HEK293T (cell line): ENCODE results near the gene RPS2.
"Not testable (repeated sequence)": the region's sequence is repeated elsewhere in the genome, so short reads cannot be mapped to it uniquely, and the experiment has no call there.

Experiments
- CTCF ChIA-PET: fragments of 350-600 bp; formaldehyde crosslinking; extraction: SDS; loops from one replicate; lab custom pipeline; 2021; ENCODE audit warnings: antibody characterized with exemption, inconsistent platforms; lab: Yijun Ruan, JAX
- POLR2A ChIA-PET: fragments of 350-600 bp; formaldehyde crosslinking; extraction: SDS; loops from one replicate; lab custom pipeline; 2020; ENCODE audit warnings: antibody characterized with exemption, inconsistent platforms; lab: Yijun Ruan, JAX
- DNase-seq: peaks from one replicate; pipeline ENCODE4 v3.0.0; 2012; ENCODE audit warnings: mixed read lengths; ENCODE audit errors: extremely low spot score
- ARNT ChIP-seq: fragments of 450-650 bp; IDR thresholded peaks from 2 replicates; pipeline ENCODE4 v1.6.1; 2017; ENCODE audit warnings: mild to moderate bottlenecking
- BHLHE40 ChIP-seq: fragments of 450-650 bp; IDR thresholded peaks from 2 replicates; pipeline ENCODE4 v1.6.1; 2016; ENCODE audit warnings: mild to moderate bottlenecking, moderate library complexity, borderline replicate concordance
- CTBP1 ChIP-seq: fragments of 450-650 bp; IDR thresholded peaks from 2 replicates; pipeline ENCODE4 v1.6.1; 2016; ENCODE audit warnings: borderline replicate concordance
- ELF4 ChIP-seq: fragments of 450-650 bp; IDR thresholded peaks from 2 replicates; pipeline ENCODE4 v1.6.1; 2017; ENCODE audit warnings: antibody characterized with exemption
- FOXA1 ChIP-seq: fragments of 450-650 bp; IDR thresholded peaks from 2 replicates; pipeline ENCODE4 v1.6.1; 2016; ENCODE audit warnings: mild to moderate bottlenecking
- FOXK2 ChIP-seq: fragments of 450-650 bp; IDR thresholded peaks from 2 replicates; pipeline ENCODE4 v1.6.1; 2016; ENCODE audit warnings: mild to moderate bottlenecking
- FOXM1 ChIP-seq: fragments of 450-650 bp; IDR thresholded peaks from 2 replicates; pipeline ENCODE4 v1.6.1; 2017; ENCODE audit warnings: mild to moderate bottlenecking, borderline replicate concordance
- HDGF ChIP-seq: fragments of 450-650 bp; IDR thresholded peaks from 2 replicates; pipeline ENCODE4 v1.6.1; 2017; ENCODE audit warnings: antibody characterized with exemption, borderline replicate concordance
- L3MBTL2 ChIP-seq: fragments of 450-650 bp; conservative IDR thresholded peaks from 2 replicates; pipeline ENCODE4 v1.6.1; 2016; ENCODE audit warnings: mild to moderate bottlenecking
- LEF1 ChIP-seq: fragments of 450-650 bp; IDR thresholded peaks from 2 replicates; pipeline ENCODE4 v1.6.1; 2017; ENCODE audit warnings: mild to moderate bottlenecking, borderline replicate concordance
- NFRKB ChIP-seq: fragments of 450-650 bp; IDR thresholded peaks from 2 replicates; pipeline ENCODE4 v1.6.1; 2016; ENCODE audit warnings: mild to moderate bottlenecking, moderate library complexity
- SP1 ChIP-seq: fragments of 450-650 bp; IDR thresholded peaks from 2 replicates; pipeline ENCODE4 v1.6.1; 2017
- SUZ12 ChIP-seq: fragments of 450-650 bp; IDR thresholded peaks from 2 replicates; pipeline ENCODE4 v1.6.1; 2016; ENCODE audit warnings: mild to moderate bottlenecking
- ZNF384 ChIP-seq: fragments of 450-650 bp; IDR thresholded peaks from 2 replicates; pipeline ENCODE4 v1.6.1; 2016

RPS2 gene

DNA sequence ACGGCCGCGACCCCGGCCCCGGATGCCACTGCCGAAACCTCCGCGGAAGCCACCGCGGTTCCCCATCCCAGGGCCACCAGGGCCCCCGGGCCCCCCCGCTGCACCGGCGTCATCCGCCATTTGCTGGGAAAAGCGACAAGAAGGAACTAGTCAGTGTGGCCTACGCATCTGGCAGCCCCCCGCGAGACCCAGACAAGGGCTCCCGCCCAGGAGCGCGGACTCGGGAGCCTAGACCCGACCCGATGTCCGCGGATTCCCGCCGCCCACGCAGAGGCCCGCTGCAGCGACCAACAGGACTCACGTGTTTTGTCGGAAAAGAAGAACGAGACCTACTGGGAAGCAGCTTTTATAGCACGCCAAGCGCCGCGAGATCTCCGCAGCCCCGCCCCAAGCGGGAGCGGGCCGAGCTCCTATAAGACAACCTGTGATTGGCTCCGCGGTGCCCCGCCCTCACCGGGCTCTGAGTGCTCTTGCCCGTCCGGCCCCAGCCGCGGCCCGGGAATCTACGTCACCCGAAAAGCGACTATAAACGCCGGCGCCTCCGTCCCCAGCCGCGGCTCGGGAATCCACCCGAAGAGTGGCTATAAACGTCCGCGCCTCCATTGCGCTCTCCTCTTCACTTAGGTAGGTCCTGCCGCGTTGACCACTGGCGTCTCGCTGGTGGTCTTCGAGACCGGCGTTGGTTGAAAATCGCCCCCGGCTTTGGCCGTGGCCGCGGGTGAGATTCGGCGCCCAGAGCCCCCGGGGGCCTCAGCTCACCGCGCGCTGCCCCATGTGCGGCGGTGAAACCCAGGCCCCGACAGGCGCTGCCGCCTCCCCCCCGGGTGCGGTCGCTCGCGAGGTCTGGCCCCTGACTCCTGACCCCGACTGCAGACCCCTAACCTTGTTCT, at the start of gene RPS2:
RPS2 (minus strand) TSS at position 321 of the 890 bp plus-strand sequence; CDS start at position 120, 201 bp downstream.
- ChIA-PET CTCF (interaction anchor here (1.4 kb wide), 1 partner anchor 24 kb away, joined by 7 read pairs; no protein-coding TSS in a partner anchor), POLR2A (interaction anchor here (0.6 to 4.6 kb wide), 74 partner anchors 9 to 267 kb away, joined by 3 to 95 read pairs (median 5); partner anchors contain the start of genes FAHD1, GFER, HAGH and MAPK8IP3)
- TF ChIP-seq ELF4, result peak; percentile 98
- peak; percentile 52 for TF ChIP-seq ARNT
- TF ChIP-seq FOXK2, result no peak
- TF ChIP-seq BHLHE40, result no peak
- TF ChIP-seq NFRKB, result peak; percentile 73
- peak; percentile 29; the same call in 1 of the 2 replicates for TF ChIP-seq CTBP1
- peak; percentile 60 for TF ChIP-seq L3MBTL2
- peak; percentile 87; the same call in 1 of the 2 replicates for TF ChIP-seq FOXM1
- peak; percentile 100 for DNase-seq

DNA sequence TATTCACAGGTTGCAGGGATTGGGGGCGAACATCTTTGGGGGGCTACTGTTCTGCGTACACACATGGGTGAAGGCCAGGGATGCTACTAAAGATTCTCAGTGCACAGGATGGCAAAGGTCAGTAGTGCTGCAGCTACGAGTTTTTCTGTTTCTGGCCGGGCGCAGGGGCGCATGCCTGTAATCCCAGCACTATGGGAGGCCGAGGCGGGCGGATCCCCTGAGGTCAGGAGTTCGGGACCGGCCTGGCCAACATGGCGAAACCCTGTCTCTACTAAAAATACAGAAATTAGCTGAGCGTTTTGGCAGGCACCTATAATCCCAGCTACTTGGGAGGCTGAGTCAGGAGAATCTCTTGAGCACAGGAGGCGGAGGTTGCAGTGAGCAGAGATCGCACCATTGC, 48.9 kb upstream of the RPS2 start:
- no peak for DNase-seq
- TF ChIP-seq SUZ12, result no peak
- TF ChIP-seq LEF1, result no peak
- POLR2A ChIA-PET, result interaction anchor here (1.2 to 1.6 kb wide), 2 partner anchors 140 to 142 kb away, joined by 3 to 4 read pairs; partner anchors contain the start of gene TRAF7
- CTCF ChIA-PET, result no interaction called here

DNA sequence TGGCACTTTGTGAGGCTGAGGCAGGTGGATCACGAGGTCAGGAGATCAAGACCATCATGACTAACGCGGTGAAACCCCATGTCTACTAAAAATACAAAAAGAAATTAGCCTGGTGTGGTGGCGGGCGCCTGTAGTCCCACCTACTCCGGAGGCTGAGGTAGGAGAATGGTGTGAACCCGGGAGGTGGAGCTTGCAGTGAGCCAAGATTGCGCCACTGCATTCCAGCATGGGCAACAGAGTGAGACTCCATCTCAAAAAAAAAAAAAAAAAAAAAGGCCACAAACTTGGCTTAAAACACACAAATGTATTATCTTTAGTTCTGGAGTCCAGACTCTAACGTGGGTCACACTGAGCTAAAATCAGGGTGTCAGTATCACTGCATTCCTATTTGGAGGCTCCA, 47.1 kb upstream of the RPS2 start:
- DNase-seq, CTCF ChIA-PET: not testable (repeated sequence)
- POLR2A ChIA-PET, result interaction anchor here (1.0 to 1.6 kb wide), 2 partner anchors 142 to 144 kb away, joined by 3 read pairs; partner anchors contain the start of gene TRAF7

DNA sequence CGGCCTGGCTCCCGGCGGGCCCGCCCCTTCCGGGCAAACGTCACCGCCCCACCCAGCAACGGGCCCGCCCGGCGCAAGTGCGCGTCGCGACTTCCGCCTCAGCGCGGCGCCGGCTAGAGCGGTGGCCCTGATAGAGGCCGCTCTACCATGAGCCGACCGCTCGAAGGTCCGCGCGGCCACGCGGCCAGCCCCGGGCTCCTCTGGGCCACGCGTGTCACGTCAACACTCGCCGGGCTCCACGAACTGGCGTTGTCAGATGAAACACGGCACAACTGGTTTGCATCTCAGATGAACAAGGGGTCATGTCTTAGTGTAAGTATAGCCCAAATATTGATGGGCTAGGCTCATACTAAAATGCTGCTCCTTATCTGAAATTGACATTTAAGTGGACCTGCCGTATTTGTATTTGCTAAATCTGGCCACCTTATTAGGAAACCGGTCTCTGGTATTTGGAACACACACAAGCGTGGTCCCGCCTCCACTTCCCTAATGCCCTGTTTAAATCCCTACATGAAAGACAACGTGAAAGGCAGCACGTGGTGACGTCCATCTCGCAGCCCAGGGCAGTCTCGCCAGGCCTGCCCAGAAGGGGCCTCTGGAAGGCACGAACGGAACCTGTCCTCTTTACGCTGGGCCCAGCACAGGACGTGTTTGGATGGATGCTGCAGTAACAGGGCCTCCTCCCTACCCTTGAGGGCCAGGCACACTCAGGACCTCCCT, 45.3 kb upstream of the RPS2 start, which contains the start of gene ZNF598:
ZNF598 (minus strand) TSS at position 31 of the 720 bp plus-strand sequence.
- TF ChIP-seq L3MBTL2, result peak; percentile 78
- no peak for TF ChIP-seq SP1
- ChIA-PET CTCF (no interaction called here), POLR2A (interaction anchor here (1.0 to 2.1 kb wide), 2 partner anchors 28 to 145 kb away, joined by 3 to 9 read pairs; partner anchors contain the start of gene TRAF7)
- DNase-seq, result peak; percentile 93

DNA sequence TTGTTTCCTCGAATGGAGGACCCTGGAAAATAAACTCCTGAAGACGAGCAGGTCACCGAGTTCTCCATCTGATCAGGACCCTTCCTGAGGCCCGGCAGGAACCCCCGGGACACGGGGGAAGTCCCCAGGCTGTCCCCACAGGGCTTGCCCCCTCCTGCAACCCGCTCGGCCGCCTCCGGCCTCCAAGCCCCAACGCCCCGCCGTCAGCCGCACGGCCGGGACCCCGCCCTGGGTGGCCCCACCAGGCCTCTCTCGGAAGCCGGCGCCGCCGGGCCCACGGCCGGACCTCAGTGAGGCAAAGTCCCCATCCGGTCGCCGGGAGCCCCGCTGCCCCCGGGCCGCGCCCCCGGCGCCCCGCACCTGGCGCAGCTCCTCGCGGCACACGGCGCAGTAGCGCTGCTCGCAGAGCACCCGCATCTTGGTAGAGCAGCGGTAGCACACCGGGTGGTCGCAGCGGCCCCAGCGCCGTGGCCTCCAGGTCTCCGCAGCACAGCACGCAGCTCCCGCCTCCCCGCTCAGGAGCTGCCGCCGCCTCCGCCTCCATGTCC, 44.6 kb upstream of the RPS2 start:
- POLR2A ChIA-PET, result interaction anchor here (0.6 to 2.2 kb wide), 8 partner anchors 10 to 242 kb away, joined by 3 to 12 read pairs (median 4); partner anchors contain the start of genes ECI1, NHERF2, NPW and RPS2
- CTCF ChIA-PET, result interaction anchor here (0.6 kb wide), 1 partner anchor 144 kb away, joined by 4 read pairs; no protein-coding TSS in a partner anchor
- DNase-seq, result no peak
- TF ChIP-seq FOXK2 (no peak), ZNF384 (no peak), NFRKB (no peak), ELF4 (no peak), FOXA1 (no peak), BHLHE40 (no peak)

DNA sequence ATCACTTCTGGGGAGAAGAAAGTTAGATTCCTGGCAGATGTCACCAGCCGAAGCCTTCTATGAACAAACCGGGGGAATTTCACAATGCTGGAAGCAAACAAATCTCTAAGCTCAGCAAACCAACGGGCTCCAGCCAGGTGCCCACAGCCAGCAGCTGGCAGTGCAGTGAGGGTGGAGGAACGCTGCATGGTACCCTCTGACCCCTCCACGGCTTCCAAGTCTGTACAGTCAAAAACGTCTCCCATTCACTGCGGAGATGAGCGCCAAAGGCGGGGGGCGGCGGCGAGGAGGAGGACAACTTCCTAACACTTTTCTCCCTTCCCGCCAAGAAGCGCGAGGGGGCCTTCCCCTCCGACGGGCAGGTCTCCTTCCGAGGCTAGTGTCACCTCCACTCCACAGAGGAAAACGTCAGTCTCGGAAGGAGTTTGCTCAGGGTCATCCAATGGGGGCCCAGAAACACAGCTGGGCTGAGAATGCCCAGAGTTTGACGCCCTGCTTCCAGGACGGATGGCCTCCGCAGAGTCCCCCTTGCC, 44.1 kb upstream of the RPS2 start:
- DNase-seq, result no peak
- POLR2A ChIA-PET, result interaction anchor here (0.6 to 2.2 kb wide), 11 partner anchors 8 to 243 kb away, joined by 3 to 12 read pairs (median 3); partner anchors contain the start of genes ECI1, NHERF2, NPW and RPS2
- no peak for TF ChIP-seq HDGF
- TF ChIP-seq L3MBTL2, result peak; percentile 97
- CTCF ChIA-PET, result interaction anchor here (0.6 kb wide), 1 partner anchor 145 kb away, joined by 4 read pairs; no protein-coding TSS in a partner anchor

DNA sequence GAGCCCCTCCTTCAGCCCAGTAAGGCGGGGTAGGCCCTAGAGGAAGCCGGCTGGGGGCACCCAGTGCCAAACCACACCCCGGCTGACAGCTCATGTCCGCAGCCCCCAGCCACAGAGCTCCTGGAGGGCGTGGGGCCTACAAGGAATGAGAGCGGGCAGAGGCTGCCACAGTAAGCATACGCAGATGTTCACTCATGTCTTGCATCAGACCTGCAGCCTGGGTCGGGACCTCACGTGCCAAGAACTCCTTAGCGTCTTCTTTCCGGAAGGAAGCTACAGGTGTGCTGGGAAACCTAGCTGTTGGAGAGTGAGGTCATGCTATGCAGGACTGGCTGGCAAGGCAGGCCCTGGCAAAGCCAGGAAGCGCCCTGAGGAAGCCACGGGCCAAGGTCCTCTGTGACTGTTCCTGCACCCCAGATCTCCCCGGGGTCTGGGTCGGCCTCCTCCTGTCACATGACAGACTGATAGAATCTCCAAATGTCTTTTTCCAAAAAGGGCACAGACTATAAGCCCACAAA, 43.4 kb upstream of the RPS2 start:
- DNase-seq, result no peak
- CTCF ChIA-PET, result interaction anchor here (0.6 kb wide), 1 partner anchor 133 kb away, joined by 3 read pairs; no protein-coding TSS in a partner anchor
- POLR2A ChIA-PET, result interaction anchor here (0.8 to 2.2 kb wide), 8 partner anchors 8 to 244 kb away, joined by 3 to 12 read pairs (median 4); partner anchors contain the start of genes ECI1, RPS2 and TRAF7
- no peak for TF ChIP-seq FOXA1
- TF ChIP-seq HDGF, result no peak
- TF ChIP-seq LEF1, result no peak
- no peak for TF ChIP-seq NFRKB
